Chondrocyte (in vitro differentiated cells): ENCODE results near the gene CADM2. TPM values are rescaled to one million over a fixed set of nuclear protein-coding genes. Genes with fewer than 3 reads are reported as not detected.

Source experiments
- DNase-seq: peaks from one replicate; pipeline ENCODE4 v3.0.0; 2021; ENCODE audit warnings: mixed read lengths, low spot score
- H3K27ac Mint-ChIP-seq: one replicate; pipeline ENCODE4 v1.8.0; 2021; ENCODE audit warnings: mild to moderate bottlenecking, moderate library complexity, mixed read lengths; ENCODE audit not compliant: unreplicated experiment
- H3K27me3 Mint-ChIP-seq: 2 replicates; pipeline ENCODE4 v1.8.0; 2021; ENCODE audit warnings: low read depth, mixed read lengths
- H3K36me3 Mint-ChIP-seq: 2 replicates; pipeline ENCODE4 v1.8.0; 2021; ENCODE audit warnings: low read depth, mixed read lengths
- H3K4me1 Mint-ChIP-seq: 2 replicates; pipeline ENCODE4 v1.8.0; 2021; ENCODE audit warnings: low read depth, mild to moderate bottlenecking, mixed read lengths
- H3K4me3 Mint-ChIP-seq: one replicate; pipeline ENCODE4 v1.8.0; 2021; ENCODE audit warnings: mild to moderate bottlenecking, moderate library complexity, mixed read lengths; ENCODE audit not compliant: unreplicated experiment
- H3K9me3 Mint-ChIP-seq: 2 replicates; pipeline ENCODE4 v1.8.0; 2021; ENCODE audit warnings: low read depth, mixed read lengths
- CTCF ChIP-seq: fragments of 200-600 bp; sonication (generic); IDR thresholded peaks from 2 replicates; pipeline ENCODE4 v1.5.0; 2021; ENCODE audit warnings: antibody characterized with exemption, mild to moderate bottlenecking, moderate library complexity
- total RNA-seq: library from RNA; stranded (reverse); gene quantifications from 3 replicates; pipeline ENCODE4 v1.2.1, GENCODE V29; 2021

CADM2 gene
- total RNA-seq, 1 donor from 2014 or later: 1.1 TPM

GRCh38 chr3:85041001-85041400 is 82.2 kb downstream of the CADM2 start:
- Mint-ChIP-seq H3K27ac (no peak overlapping the region), H3K4me1 (no peaks in the 10 kb centered on the region), H3K27me3 (no peaks in the 10 kb centered on the region), H3K36me3 (no peaks in the 10 kb centered on the region), H3K4me3 (no peak overlapping the region), H3K9me3 (no peaks in the 10 kb centered on the region)
- no peak for TF ChIP-seq CTCF
- DNase-seq: no peak

- H3K27ac Mint-ChIP-seq: no peak overlapping the region
- H3K9me3 Mint-ChIP-seq: no peaks in the 10 kb centered on the region
- no peak for DNase-seq
- no peaks in the 10 kb centered on the region for H3K36me3 Mint-ChIP-seq
- H3K4me3 Mint-ChIP-seq: no peak overlapping the region
- no peaks in the 10 kb centered on the region for H3K27me3 Mint-ChIP-seq
- no peaks in the 10 kb centered on the region for H3K4me1 Mint-ChIP-seq
- TF ChIP-seq CTCF: no peak
Measured at GRCh38 chr3:85041562-85042055, 82.8 kb downstream of the CADM2 start.

- no peaks in the 10 kb centered on the region for H3K4me1 Mint-ChIP-seq
Measured at GRCh38 chr3:85050821-85051220, 92.0 kb downstream of the CADM2 start.

GRCh38 chr3:85051786-85052185 is 93.0 kb downstream of the CADM2 start:
- H3K27me3 Mint-ChIP-seq: no peaks in the 10 kb centered on the region
- H3K27ac Mint-ChIP-seq: no peak overlapping the region
- TF ChIP-seq CTCF: no peak
- no peaks in the 10 kb centered on the region for H3K36me3 Mint-ChIP-seq
- DNase-seq: no peak
- H3K9me3 Mint-ChIP-seq: no peaks in the 10 kb centered on the region
- no peak overlapping the region for H3K4me3 Mint-ChIP-seq
- H3K4me1 Mint-ChIP-seq: no peaks in the 10 kb centered on the region

More at GRCh38 chr3:85050821-85051220, 92.0 kb downstream of the CADM2 start:
- Mint-ChIP-seq H3K27me3 (no peaks in the 10 kb centered on the region), H3K36me3 (no peaks in the 10 kb centered on the region), H3K9me3 (no peaks in the 10 kb centered on the region), H3K4me3 (no peak overlapping the region), H3K27ac (no peak overlapping the region)
- TF ChIP-seq CTCF: no peak
- DNase-seq: no peak

GRCh38 chr3:85053626-85054025 is 94.8 kb downstream of the CADM2 start:
- no peak for TF ChIP-seq CTCF
- Mint-ChIP-seq H3K4me1 (no peaks in the 10 kb centered on the region), H3K9me3 (no peaks in the 10 kb centered on the region), H3K27me3 (peaks cover 2% of the 10 kb centered on the region), H3K27ac (no peak overlapping the region), H3K36me3 (no peaks in the 10 kb centered on the region), H3K4me3 (no peak overlapping the region)
- no peak for DNase-seq
